WTC11 (cell line): ENCODE measurements around the gene NEUROG1. TPM values are rescaled to one million over a fixed set of nuclear protein-coding genes. Genes with fewer than 3 reads are reported as not detected.

ENCODE experiments used
- ATAC-seq: fragments of 200-7000 bp; cut with Tn5 transposase; 2 replicates; pipeline ENCODE4 v1.10.0; 2021; ENCODE audit warnings: mild to moderate bottlenecking, moderate library complexity
- CTCF ChIA-PET: fragments of 300-600 bp; sonication (Branson Sonifier 250); formaldehyde crosslinking; loops from one replicate; lab custom pipeline; 2021; ENCODE audit warnings: antibody characterized with exemption; lab: Charles Lee
- POLR2A ChIA-PET: fragments of 350-600 bp; sonication (Branson Sonifier 250); formaldehyde crosslinking; loops from one replicate; lab custom pipeline; 2021; ENCODE audit warnings: antibody characterized with exemption; lab: Charles Lee
- DNase-seq: peaks from one replicate; pipeline ENCODE4 v3.0.0; 2021; ENCODE audit warnings: low spot score
- H3K27ac Mint-ChIP-seq: 2 replicates; pipeline ENCODE4 v1.8.0; 2021; ENCODE audit warnings: mixed read lengths
- H3K27me3 Mint-ChIP-seq: 2 replicates; pipeline ENCODE4 v1.8.0; 2021; ENCODE audit warnings: low read depth, mild to moderate bottlenecking, moderate library complexity, mixed read lengths
- H3K36me3 Mint-ChIP-seq: 2 replicates; pipeline ENCODE4 v1.8.0; 2021; ENCODE audit warnings: mixed read lengths
- H3K4me1 Mint-ChIP-seq: 2 replicates; pipeline ENCODE4 v1.8.0; 2022; ENCODE audit warnings: mixed read lengths
- H3K4me3 Mint-ChIP-seq: 2 replicates; pipeline ENCODE4 v1.8.0; 2021; ENCODE audit warnings: mild to moderate bottlenecking, moderate library complexity, mixed read lengths
- H3K9me3 Mint-ChIP-seq: 2 replicates; pipeline ENCODE4 v1.8.0; 2021; ENCODE audit warnings: mixed read lengths
- ATF2 ChIP-seq: sonication (generic); formaldehyde crosslinking; IDR thresholded peaks from 2 replicates; pipeline ENCODE4 v1.8.1; 2022; ENCODE audit warnings: low read depth, missing genetic modification reagents, borderline replicate concordance
- ATF6 ChIP-seq: sonication (generic); formaldehyde crosslinking; IDR thresholded peaks from 2 replicates; pipeline ENCODE4 v1.8.1; 2023; ENCODE audit warnings: mild to moderate bottlenecking, missing genetic modification reagents
- CREB1 ChIP-seq: sonication (generic); formaldehyde crosslinking; IDR thresholded peaks from 2 replicates; pipeline ENCODE4 v1.8.0; 2023; ENCODE audit warnings: mild to moderate bottlenecking, missing genetic modification reagents
- ESRRA ChIP-seq: sonication (generic); formaldehyde crosslinking; IDR thresholded peaks from 2 replicates; pipeline ENCODE4 v1.8.1; 2022; ENCODE audit warnings: mild to moderate bottlenecking, missing genetic modification reagents, borderline replicate concordance
- ETV6 ChIP-seq: sonication (generic); formaldehyde crosslinking; IDR thresholded peaks from 2 replicates; pipeline ENCODE4 v1.8.1; 2022; ENCODE audit warnings: mild to moderate bottlenecking, missing genetic modification reagents
- GRHL2 ChIP-seq: fragments of 250-450 bp; sonication (Bioruptor Pico); IDR thresholded peaks from 2 replicates; pipeline ENCODE4 v1.8.0; 2022; ENCODE audit warnings: mild to moderate bottlenecking, moderate library complexity; ENCODE audit not compliant: insufficient replicate concordance, severe bottlenecking
- IRF2 ChIP-seq: sonication (generic); formaldehyde crosslinking; IDR thresholded peaks from 2 replicates; pipeline ENCODE4 v1.8.0; 2022; ENCODE audit warnings: low read depth, missing genetic modification reagents, borderline replicate concordance
- KAT7 ChIP-seq: sonication (generic); formaldehyde crosslinking; IDR thresholded peaks from 2 replicates; pipeline ENCODE4 v1.8.1; 2023; ENCODE audit warnings: missing genetic modification reagents, mild to moderate bottlenecking, borderline replicate concordance
- MYBL2 ChIP-seq: sonication (generic); formaldehyde crosslinking; IDR thresholded peaks from 2 replicates; pipeline ENCODE4 v1.8.1; 2023; ENCODE audit warnings: mild to moderate bottlenecking, moderate library complexity, missing genetic modification reagents
- SP1 ChIP-seq: sonication (generic); formaldehyde crosslinking; conservative IDR thresholded peaks from 2 replicates; pipeline ENCODE4 v1.8.1; 2022; ENCODE audit warnings: missing genetic modification reagents
- ZBTB21 ChIP-seq: sonication (generic); formaldehyde crosslinking; IDR thresholded peaks from 2 replicates; pipeline ENCODE4 v1.8.1; 2023; ENCODE audit warnings: mild to moderate bottlenecking, missing genetic modification reagents, borderline replicate concordance
- ZBTB43 ChIP-seq: sonication (generic); formaldehyde crosslinking; IDR thresholded peaks from 2 replicates; pipeline ENCODE4 v1.8.1; 2023; ENCODE audit warnings: mild to moderate bottlenecking, missing genetic modification reagents
- total RNA-seq: library from RNA; stranded (reverse); gene quantifications from 3 replicates; pipeline ENCODE4 v1.2.3, GENCODE V29; 2021
- TF ChIP-seq, protein P1 (sequence below): sonication (generic); formaldehyde crosslinking; IDR thresholded peaks from 2 replicates; pipeline ENCODE4 v1.8.0; 2023; ENCODE audit warnings: missing genetic modification reagents, mild to moderate bottlenecking, borderline replicate concordance
- TF ChIP-seq, protein P2 (sequence below): fragments of 250-450 bp; sonication (Bioruptor Pico); IDR thresholded peaks from 2 replicates; pipeline ENCODE4 v1.9.0; 2021; ENCODE audit warnings: mild to moderate bottlenecking, borderline replicate concordance

NEUROG1 gene
- total RNA-seq, 1 experiment from 2014 or later: 0.13 TPM

GRCh38 chr5:135567661-135568060 lies 31.9 kb upstream of the NEUROG1 start (continued):
- TF ChIP-seq, protein P1, sequence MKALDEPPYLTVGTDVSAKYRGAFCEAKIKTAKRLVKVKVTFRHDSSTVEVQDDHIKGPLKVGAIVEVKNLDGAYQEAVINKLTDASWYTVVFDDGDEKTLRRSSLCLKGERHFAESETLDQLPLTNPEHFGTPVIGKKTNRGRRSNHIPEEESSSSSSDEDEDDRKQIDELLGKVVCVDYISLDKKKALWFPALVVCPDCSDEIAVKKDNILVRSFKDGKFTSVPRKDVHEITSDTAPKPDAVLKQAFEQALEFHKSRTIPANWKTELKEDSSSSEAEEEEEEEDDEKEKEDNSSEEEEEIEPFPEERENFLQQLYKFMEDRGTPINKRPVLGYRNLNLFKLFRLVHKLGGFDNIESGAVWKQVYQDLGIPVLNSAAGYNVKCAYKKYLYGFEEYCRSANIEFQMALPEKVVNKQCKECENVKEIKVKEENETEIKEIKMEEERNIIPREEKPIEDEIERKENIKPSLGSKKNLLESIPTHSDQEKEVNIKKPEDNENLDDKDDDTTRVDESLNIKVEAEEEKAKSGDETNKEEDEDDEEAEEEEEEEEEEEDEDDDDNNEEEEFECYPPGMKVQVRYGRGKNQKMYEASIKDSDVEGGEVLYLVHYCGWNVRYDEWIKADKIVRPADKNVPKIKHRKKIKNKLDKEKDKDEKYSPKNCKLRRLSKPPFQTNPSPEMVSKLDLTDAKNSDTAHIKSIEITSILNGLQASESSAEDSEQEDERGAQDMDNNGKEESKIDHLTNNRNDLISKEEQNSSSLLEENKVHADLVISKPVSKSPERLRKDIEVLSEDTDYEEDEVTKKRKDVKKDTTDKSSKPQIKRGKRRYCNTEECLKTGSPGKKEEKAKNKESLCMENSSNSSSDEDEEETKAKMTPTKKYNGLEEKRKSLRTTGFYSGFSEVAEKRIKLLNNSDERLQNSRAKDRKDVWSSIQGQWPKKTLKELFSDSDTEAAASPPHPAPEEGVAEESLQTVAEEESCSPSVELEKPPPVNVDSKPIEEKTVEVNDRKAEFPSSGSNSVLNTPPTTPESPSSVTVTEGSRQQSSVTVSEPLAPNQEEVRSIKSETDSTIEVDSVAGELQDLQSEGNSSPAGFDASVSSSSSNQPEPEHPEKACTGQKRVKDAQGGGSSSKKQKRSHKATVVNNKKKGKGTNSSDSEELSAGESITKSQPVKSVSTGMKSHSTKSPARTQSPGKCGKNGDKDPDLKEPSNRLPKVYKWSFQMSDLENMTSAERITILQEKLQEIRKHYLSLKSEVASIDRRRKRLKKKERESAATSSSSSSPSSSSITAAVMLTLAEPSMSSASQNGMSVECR (CRISPR knock-in tag): no peak
- TF ChIP-seq, protein P2, sequence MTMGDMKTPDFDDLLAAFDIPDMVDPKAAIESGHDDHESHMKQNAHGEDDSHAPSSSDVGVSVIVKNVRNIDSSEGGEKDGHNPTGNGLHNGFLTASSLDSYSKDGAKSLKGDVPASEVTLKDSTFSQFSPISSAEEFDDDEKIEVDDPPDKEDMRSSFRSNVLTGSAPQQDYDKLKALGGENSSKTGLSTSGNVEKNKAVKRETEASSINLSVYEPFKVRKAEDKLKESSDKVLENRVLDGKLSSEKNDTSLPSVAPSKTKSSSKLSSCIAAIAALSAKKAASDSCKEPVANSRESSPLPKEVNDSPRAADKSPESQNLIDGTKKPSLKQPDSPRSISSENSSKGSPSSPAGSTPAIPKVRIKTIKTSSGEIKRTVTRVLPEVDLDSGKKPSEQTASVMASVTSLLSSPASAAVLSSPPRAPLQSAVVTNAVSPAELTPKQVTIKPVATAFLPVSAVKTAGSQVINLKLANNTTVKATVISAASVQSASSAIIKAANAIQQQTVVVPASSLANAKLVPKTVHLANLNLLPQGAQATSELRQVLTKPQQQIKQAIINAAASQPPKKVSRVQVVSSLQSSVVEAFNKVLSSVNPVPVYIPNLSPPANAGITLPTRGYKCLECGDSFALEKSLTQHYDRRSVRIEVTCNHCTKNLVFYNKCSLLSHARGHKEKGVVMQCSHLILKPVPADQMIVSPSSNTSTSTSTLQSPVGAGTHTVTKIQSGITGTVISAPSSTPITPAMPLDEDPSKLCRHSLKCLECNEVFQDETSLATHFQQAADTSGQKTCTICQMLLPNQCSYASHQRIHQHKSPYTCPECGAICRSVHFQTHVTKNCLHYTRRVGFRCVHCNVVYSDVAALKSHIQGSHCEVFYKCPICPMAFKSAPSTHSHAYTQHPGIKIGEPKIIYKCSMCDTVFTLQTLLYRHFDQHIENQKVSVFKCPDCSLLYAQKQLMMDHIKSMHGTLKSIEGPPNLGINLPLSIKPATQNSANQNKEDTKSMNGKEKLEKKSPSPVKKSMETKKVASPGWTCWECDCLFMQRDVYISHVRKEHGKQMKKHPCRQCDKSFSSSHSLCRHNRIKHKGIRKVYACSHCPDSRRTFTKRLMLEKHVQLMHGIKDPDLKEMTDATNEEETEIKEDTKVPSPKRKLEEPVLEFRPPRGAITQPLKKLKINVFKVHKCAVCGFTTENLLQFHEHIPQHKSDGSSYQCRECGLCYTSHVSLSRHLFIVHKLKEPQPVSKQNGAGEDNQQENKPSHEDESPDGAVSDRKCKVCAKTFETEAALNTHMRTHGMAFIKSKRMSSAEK (CRISPR knock-in tag): no peak
- no peak for TF ChIP-seq GRHL2
- TF ChIP-seq MYBL2 (CRISPR knock-in tag): no peak

- no peak for DNase-seq
- H3K9me3 Mint-ChIP-seq: no peaks in the 10 kb centered on the region
- H3K4me3 Mint-ChIP-seq: no peak overlapping the region
- ChIA-PET POLR2A (interaction anchor here (0.9 to 1.2 kb wide), 4 partner anchors 13 to 268 kb away, joined by 3 to 4 read pairs (median 4); partner anchors contain the start of gene SLC25A48), CTCF (interaction anchor here (0.6 to 13.7 kb wide), 84 partner anchors 8 to 636 kb away, joined by 3 to 324 read pairs (median 5); partner anchors contain the start of genes CXCL14, DCANP1, NEUROG1 and SLC25A48)
- peaks cover 13% of the 10 kb centered on the region for H3K27me3 Mint-ChIP-seq
- TF ChIP-seq ATF6 (CRISPR knock-in tag): no peak
- no peak for TF ChIP-seq ATF2 (CRISPR knock-in tag)
- no peak for TF ChIP-seq SP1 (CRISPR knock-in tag)
- no peak for TF ChIP-seq IRF2 (CRISPR knock-in tag)
- no peak for TF ChIP-seq ZBTB21 (CRISPR knock-in tag)
- no peak for TF ChIP-seq KAT7 (CRISPR knock-in tag)
- TF ChIP-seq ZBTB43 (CRISPR knock-in tag): no peak
- no peak for TF ChIP-seq ETV6 (CRISPR knock-in tag)
- TF ChIP-seq, protein P2 (CRISPR knock-in tag): no peak
- TF ChIP-seq ESRRA: no peak
- no peak for TF ChIP-seq CREB1
- no peak for ATAC-seq
- H3K36me3 Mint-ChIP-seq: no peaks in the 10 kb centered on the region
- H3K4me1 Mint-ChIP-seq: peaks cover 32% of the 10 kb centered on the region
- no peak overlapping the region for H3K27ac Mint-ChIP-seq
These were observed 30.9 kb upstream of the NEUROG1 start for GRCh38 chr5:135566422-135567400.
